HEK293T (cell line): ENCODE data around the gene CDYL2.

Experiments used
- CTCF ChIA-PET: fragments of 350-600 bp; formaldehyde crosslinking; extraction: SDS; loops from one replicate; lab custom pipeline; 2021; ENCODE audit warnings: antibody characterized with exemption, inconsistent platforms; lab: Yijun Ruan, JAX
- POLR2A ChIA-PET: fragments of 350-600 bp; formaldehyde crosslinking; extraction: SDS; loops from one replicate; lab custom pipeline; 2020; ENCODE audit warnings: antibody characterized with exemption, inconsistent platforms; lab: Yijun Ruan, JAX
- DNase-seq: peaks from one replicate; pipeline ENCODE4 v3.0.0; 2012; ENCODE audit warnings: mixed read lengths; ENCODE audit errors: extremely low spot score
- ARNT ChIP-seq: fragments of 450-650 bp; IDR thresholded peaks from 2 replicates; pipeline ENCODE4 v1.6.1; 2017; ENCODE audit warnings: mild to moderate bottlenecking
- BHLHE40 ChIP-seq: fragments of 450-650 bp; IDR thresholded peaks from 2 replicates; pipeline ENCODE4 v1.6.1; 2016; ENCODE audit warnings: mild to moderate bottlenecking, moderate library complexity, borderline replicate concordance
- CTBP1 ChIP-seq: fragments of 450-650 bp; IDR thresholded peaks from 2 replicates; pipeline ENCODE4 v1.6.1; 2016; ENCODE audit warnings: borderline replicate concordance
- ELF4 ChIP-seq: fragments of 450-650 bp; IDR thresholded peaks from 2 replicates; pipeline ENCODE4 v1.6.1; 2017; ENCODE audit warnings: antibody characterized with exemption
- FOXA1 ChIP-seq: fragments of 450-650 bp; IDR thresholded peaks from 2 replicates; pipeline ENCODE4 v1.6.1; 2016; ENCODE audit warnings: mild to moderate bottlenecking
- FOXK2 ChIP-seq: fragments of 450-650 bp; IDR thresholded peaks from 2 replicates; pipeline ENCODE4 v1.6.1; 2016; ENCODE audit warnings: mild to moderate bottlenecking
- FOXM1 ChIP-seq: fragments of 450-650 bp; IDR thresholded peaks from 2 replicates; pipeline ENCODE4 v1.6.1; 2017; ENCODE audit warnings: mild to moderate bottlenecking, borderline replicate concordance
- HDGF ChIP-seq: fragments of 450-650 bp; IDR thresholded peaks from 2 replicates; pipeline ENCODE4 v1.6.1; 2017; ENCODE audit warnings: antibody characterized with exemption, borderline replicate concordance
- L3MBTL2 ChIP-seq: fragments of 450-650 bp; conservative IDR thresholded peaks from 2 replicates; pipeline ENCODE4 v1.6.1; 2016; ENCODE audit warnings: mild to moderate bottlenecking
- LEF1 ChIP-seq: fragments of 450-650 bp; IDR thresholded peaks from 2 replicates; pipeline ENCODE4 v1.6.1; 2017; ENCODE audit warnings: mild to moderate bottlenecking, borderline replicate concordance
- NFRKB ChIP-seq: fragments of 450-650 bp; IDR thresholded peaks from 2 replicates; pipeline ENCODE4 v1.6.1; 2016; ENCODE audit warnings: mild to moderate bottlenecking, moderate library complexity
- PKNOX1 ChIP-seq: fragments of 450-650 bp; IDR thresholded peaks from 2 replicates; pipeline ENCODE4 v1.6.1; 2016
- SP1 ChIP-seq: fragments of 450-650 bp; IDR thresholded peaks from 2 replicates; pipeline ENCODE4 v1.6.1; 2017
- SUZ12 ChIP-seq: fragments of 450-650 bp; IDR thresholded peaks from 2 replicates; pipeline ENCODE4 v1.6.1; 2016; ENCODE audit warnings: mild to moderate bottlenecking
- TARDBP ChIP-seq: fragments of 450-650 bp; IDR thresholded peaks from 2 replicates; pipeline ENCODE4 v1.6.1; 2016
- ZNF384 ChIP-seq: fragments of 450-650 bp; IDR thresholded peaks from 2 replicates; pipeline ENCODE4 v1.6.1; 2016

The CDYL2 gene

GRCh38 chr16:80573700-80574120 lies 230.7 kb downstream of the CDYL2 start:
- ChIA-PET CTCF (no interaction called here), POLR2A (no interaction called here)
- TF ChIP-seq ARNT, result no peak
- TF ChIP-seq FOXM1, result no peak
- no peak for DNase-seq

GRCh38 chr16:80570106-80570478 lies 234.3 kb downstream of the CDYL2 start:
- TF ChIP-seq LEF1 (no peak), FOXK2 (no peak)
- POLR2A ChIA-PET, result no interaction called here
- no peak for DNase-seq
- CTCF ChIA-PET, result no interaction called here

- DNase-seq, result no peak
- TF ChIP-seq ZNF384 (no peak), ARNT (no peak), ELF4 (no peak), FOXM1 (no peak)
- ChIA-PET CTCF (no interaction called here), POLR2A (no interaction called here)
Measured at GRCh38 chr16:80569440-80570105, 234.8 kb downstream of the CDYL2 start.

- ChIA-PET CTCF (no interaction called here), POLR2A (no interaction called here)
- TF ChIP-seq LEF1 (no peak), ELF4 (no peak), HDGF (no peak), FOXA1 (no peak), SP1 (no peak), FOXK2 (no peak), NFRKB (no peak), ARNT (no peak), ZNF384 (no peak), L3MBTL2 (no peak), BHLHE40 (no peak), FOXM1 (no peak)
- DNase-seq, result no peak
Measured at GRCh38 chr16:80564394-80564793, 240.0 kb downstream of the CDYL2 start.

GRCh38 chr16:80563066-80563465 lies 241.3 kb downstream of the CDYL2 start:
- ChIA-PET POLR2A (no interaction called here), CTCF (no interaction called here)
- DNase-seq, result no peak
- TF ChIP-seq ARNT (no peak), BHLHE40 (no peak), FOXK2 (no peak), FOXM1 (no peak), L3MBTL2 (no peak), SUZ12 (no peak), ELF4 (no peak), NFRKB (no peak), FOXA1 (no peak), CTBP1 (no peak), TARDBP (no peak), HDGF (no peak), LEF1 (no peak), PKNOX1 (no peak), SP1 (no peak), ZNF384 (no peak)

- CTCF ChIA-PET, result no interaction called here
- POLR2A ChIA-PET, result no interaction called here
- TF ChIP-seq TARDBP (no peak), BHLHE40 (no peak), NFRKB (no peak)
- DNase-seq, result no peak
Measured at GRCh38 chr16:80559369-80559768, 245.0 kb downstream of the CDYL2 start.

GRCh38 chr16:80557037-80557436 lies 247.4 kb downstream of the CDYL2 start:
- DNase-seq, result no peak
- ChIA-PET POLR2A (no interaction called here), CTCF (no interaction called here)
- TF ChIP-seq TARDBP, result no peak
- no peak for TF ChIP-seq ZNF384
- TF ChIP-seq FOXA1, result no peak
- no peak for TF ChIP-seq ARNT
- TF ChIP-seq ELF4, result no peak
- TF ChIP-seq CTBP1, result no peak
- TF ChIP-seq FOXM1, result no peak
- TF ChIP-seq PKNOX1, result no peak
- no peak for TF ChIP-seq LEF1
- TF ChIP-seq SP1, result no peak
- no peak for TF ChIP-seq BHLHE40
- no peak for TF ChIP-seq NFRKB
- TF ChIP-seq FOXK2, result no peak
- no peak for TF ChIP-seq HDGF
- no peak for TF ChIP-seq L3MBTL2
- TF ChIP-seq SUZ12, result no peak
